Keratinocyte (primary cell): ENCODE results near the gene ASB16. TPM values are rescaled to one million over a fixed set of nuclear protein-coding genes. Genes with fewer than 3 reads are reported as not detected.
A peak's percentile ranks its signal among the peaks of the same experiment; 100 is the strongest.

Source experiments
- DNase-seq: peaks from one replicate; pipeline ENCODE4 v3.0.0-alpha.2; 2011; ENCODE audit warnings: low read depth, missing footprints, low spot score
- FAIRE-seq: peaks from 2 replicates; lab custom pipeline; 2011; peaks lifted over from hg19 to GRCh38; lab: Jason Lieb, UNC
- H2AFZ ChIP-seq: 2 replicates; pipeline ENCODE4 v1.6.0; 2012; ENCODE audit warnings: low read length, control low read depth, inconsistent platforms; ENCODE audit not compliant: control insufficient read depth
- H3K27ac ChIP-seq: 2 replicates; pipeline ENCODE4 v1.5.1; 2011; ENCODE audit warnings: low read length; ENCODE audit not compliant: control insufficient read depth, insufficient read depth
- H3K27me3 ChIP-seq: 3 replicates; pipeline ENCODE4 v1.6.0; 2011; ENCODE audit warnings: low read length; ENCODE audit not compliant: control insufficient read depth, insufficient read depth; ENCODE audit errors: extremely low read depth
- H3K36me3 ChIP-seq, 2 experiments: 2 replicates in 1 of 2; 3 replicates in 1 of 2; pipeline ENCODE4 v1.5.1; 2011; ENCODE audit warnings: low read length in 2 of 2, mild to moderate bottlenecking in 1 of 2; ENCODE audit not compliant: control insufficient read depth in 2 of 2, insufficient read depth in 2 of 2; ENCODE audit errors: extremely low read depth in 1 of 2
- H3K4me1 ChIP-seq: 3 replicates; pipeline ENCODE4 v1.5.1; 2011; ENCODE audit warnings: low read length; ENCODE audit not compliant: control insufficient read depth, insufficient read depth; ENCODE audit errors: extremely low read depth
- H3K4me2 ChIP-seq: 3 replicates; pipeline ENCODE4 v1.6.0; 2011; ENCODE audit warnings: low read depth, low read length; ENCODE audit not compliant: control insufficient read depth, insufficient read depth; ENCODE audit errors: extremely low read depth
- H3K4me3 ChIP-seq, 3 experiments: fragments of 200-600 bp in 1 of 3; sonication (generic) in 1 of 3; 2 replicates in 2 of 3; 3 replicates in 1 of 3; pipeline ENCODE4 v1.5.1; 2011 to 2016; ENCODE audit warnings: low read length in 3 of 3, mild to moderate bottlenecking in 3 of 3, control low read depth in 2 of 3, inconsistent platforms in 1 of 3, low read depth in 1 of 3, mixed read lengths in 1 of 3, mixed run types in 1 of 3, moderate library complexity in 1 of 3; ENCODE audit not compliant: control insufficient read depth in 2 of 3, insufficient read depth in 2 of 3; ENCODE audit errors: extremely low read depth in 1 of 3
- H3K79me2 ChIP-seq: 2 replicates; pipeline ENCODE4 v1.6.0; 2012; ENCODE audit warnings: low read length; ENCODE audit not compliant: control insufficient read depth, insufficient read depth
- H3K9ac ChIP-seq: 3 replicates; pipeline ENCODE4 v1.6.0; 2011; ENCODE audit warnings: low read length; ENCODE audit not compliant: control insufficient read depth, insufficient read depth; ENCODE audit errors: extremely low read depth
- H3K9me1 ChIP-seq: 3 replicates; pipeline ENCODE4 v1.6.0; 2011; ENCODE audit warnings: low read length; ENCODE audit not compliant: control insufficient read depth, insufficient read depth; ENCODE audit errors: extremely low read depth
- H3K9me3 ChIP-seq: 2 replicates; pipeline ENCODE4 v1.5.1; 2012; ENCODE audit warnings: low read depth, low read length; ENCODE audit not compliant: control insufficient read depth
- H4K20me1 ChIP-seq: 3 replicates; pipeline ENCODE4 v1.6.0; 2011; ENCODE audit warnings: low read length; ENCODE audit not compliant: control insufficient read depth, insufficient read depth; ENCODE audit errors: extremely low read depth
- CTCF ChIP-seq, 3 experiments: IDR thresholded peaks in 1 of 3; conservative IDR thresholded peaks in 1 of 3; optimal IDR thresholded peaks in 1 of 3; 2 replicates in 2 of 3; 3 replicates in 1 of 3; pipeline versions ENCODE3 to v1.5.1; 2011; ENCODE audit warnings: low read length in 3 of 3, mild to moderate bottlenecking in 3 of 3, moderate library complexity in 2 of 3, control low read depth in 1 of 3, inconsistent platforms in 1 of 3; ENCODE audit not compliant: insufficient read depth in 2 of 3; ENCODE audit errors: extremely low read depth in 1 of 3
- EZH2 ChIP-seq: IDR thresholded peaks from one replicate; pipeline ENCODE4 v1.6.1; 2012; ENCODE audit warnings: inconsistent platforms, mild to moderate bottlenecking, low read length, moderate library complexity
- dilution Hi-C: fragments of 300-500 bp; cut with MboI; formaldehyde crosslinking; loops from one replicate; pipeline ENCODE4 v1.7.0; 2020; ENCODE audit warnings: low sequenced_read_pairs; ENCODE audit not compliant: extremely low pct_ligation_motif_present
- polyA plus RNA-seq, 5 experiments: library from polyadenylated mRNA; depleted of rRNA in 3 of 5; stranded (reverse) in 3 of 5; stranded (forward) in 1 of 5; unstranded in 1 of 5; fragments of >200 nt; gene quantifications; 1 replicate in 1 of 5; 2 replicates in 3 of 5; 3 replicates in 1 of 5; pipeline versions ENCODE4 v1.2.1 to v1.2.3, GENCODE V29; 2011 to 2012; ENCODE audit warnings: missing spikeins in 2 of 5, low read depth in 1 of 5, low replicate concordance in 1 of 5

ASB16 gene
- polyA plus RNA-seq, 1 donor (not counting 4 experiments of a cell fraction or from before 2014, with no cell fraction given), result not detected

DNA sequence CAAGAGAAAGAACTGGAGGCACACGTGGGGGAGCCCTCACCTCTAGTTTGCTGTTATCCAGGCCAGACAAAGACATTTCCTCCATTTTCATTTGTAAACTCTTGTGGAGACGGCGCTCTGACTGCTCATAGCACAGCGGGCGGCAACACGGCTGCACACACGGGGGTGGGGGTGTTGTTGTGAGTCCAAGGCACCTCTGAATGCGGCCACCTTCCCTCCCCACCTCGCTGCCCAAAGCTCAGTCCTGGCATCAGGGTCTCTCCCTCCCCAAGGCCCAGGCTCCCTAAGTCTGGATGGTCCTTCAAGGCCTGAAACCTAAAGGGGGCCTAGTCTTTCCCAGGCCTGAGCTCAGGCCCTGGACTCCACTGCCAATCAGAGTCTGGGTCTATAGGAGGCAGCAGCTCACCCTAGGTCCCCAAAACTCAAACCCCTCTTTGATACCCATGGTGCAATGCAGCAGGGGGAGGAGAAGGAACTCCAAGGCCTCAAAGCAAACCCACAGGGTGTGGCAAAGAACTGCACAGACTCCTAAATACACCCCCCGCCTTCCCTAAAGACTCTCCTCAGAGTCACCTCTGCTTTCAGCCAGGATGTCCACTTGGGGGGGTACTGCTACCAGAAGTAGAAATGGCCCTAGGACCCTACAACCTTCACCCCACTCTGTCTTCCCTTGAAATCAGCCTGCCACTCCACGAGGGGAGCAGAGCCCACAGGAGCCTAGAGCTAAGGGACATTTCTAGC is 27.6 kb downstream of the ASB16 start:
- no peaks in the 10 kb centered on the region for H3K9me1 ChIP-seq
- TF ChIP-seq EZH2, result no peak
- TF ChIP-seq CTCF (optimal IDR thresholded peaks at IDR 0.05 in 1 of 3, IDR thresholded peaks at IDR 0.05 in 1 of 3, conservative IDR thresholded peaks at IDR 0.05 in 1 of 3; ENCODE audit: extremely low read depth in 1 of 3, insufficient read depth in 2 of 3, low read length in 3 of 3), result peak in 2 of 3 experiments; percentile 25 to 36
- peaks cover 20% of the 10 kb centered on the region for H3K4me1 ChIP-seq
- no peaks in the 10 kb centered on the region for H3K9me3 ChIP-seq
- H2AFZ ChIP-seq, result no peak overlapping the region
- H3K79me2 ChIP-seq, result peaks cover 25% of the 10 kb centered on the region
- DNase-seq (no peak), FAIRE-seq (peak; percentile 65)
- H3K4me3 ChIP-seq, result peak overlapping the region; percentile 79 to 85 (median 83)
- peaks cover 22 to 25% of the 10 kb centered on the region in 2 experiments for H3K36me3 ChIP-seq
- H3K27ac ChIP-seq, result peak overlapping the region; percentile 85
- H3K4me2 ChIP-seq, result peak overlapping the region; percentile 94
- no peaks in the 10 kb centered on the region for H3K27me3 ChIP-seq
- H4K20me1 ChIP-seq, result no peaks in the 10 kb centered on the region
- peak overlapping the region; percentile 90 for H3K9ac ChIP-seq
- dilution Hi-C loops, result no loop called here

DNA sequence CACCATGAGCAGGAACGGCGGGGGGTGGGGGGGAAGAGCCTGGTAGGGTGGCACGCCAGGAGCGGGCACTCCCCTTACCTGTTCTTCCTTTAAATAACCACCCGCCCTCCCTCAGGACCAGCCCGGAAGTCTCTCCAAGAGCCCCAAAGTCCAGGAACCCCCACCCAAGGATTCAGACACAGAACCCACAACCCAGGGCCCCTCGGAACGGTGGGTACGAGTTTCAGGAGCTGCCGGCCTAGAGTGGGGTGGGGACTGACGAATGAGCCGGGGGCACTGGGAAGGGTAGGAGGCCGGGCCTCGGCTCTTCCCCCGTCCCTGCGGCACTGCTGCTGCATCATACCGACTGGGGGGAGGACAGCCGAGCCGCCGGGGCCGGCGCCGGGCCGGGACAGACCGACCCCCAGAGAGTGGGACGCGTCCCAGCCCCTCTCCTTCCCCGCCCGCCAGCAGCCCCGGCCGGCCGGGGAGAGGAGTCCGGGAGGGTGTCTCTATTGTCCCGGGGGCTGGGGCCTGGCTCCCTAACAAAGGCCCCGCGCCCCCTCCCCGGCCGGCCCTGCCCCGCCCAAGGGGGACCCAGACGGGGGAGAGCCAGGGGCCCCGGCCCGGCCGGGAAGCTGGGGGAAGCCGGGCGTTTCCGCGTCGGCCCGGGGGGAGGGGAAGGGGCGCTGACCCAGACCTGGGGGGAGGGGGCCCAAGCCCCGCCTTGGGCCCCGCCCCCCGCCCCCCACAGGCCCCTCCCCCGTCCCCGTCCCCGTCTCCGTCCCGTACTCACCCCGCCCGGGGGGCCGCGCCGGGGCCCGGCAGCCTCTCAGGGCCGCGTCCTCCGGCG is 28.4 kb downstream of the ASB16 start:
- Histone ChIP-seq H3K9me1 (peaks cover 2% of the 10 kb centered on the region), H3K4me2 (peak overlapping the region; percentile 94), H2AFZ (no peak overlapping the region), H3K9ac (peak overlapping the region; percentile 90), H3K27me3 (no peaks in the 10 kb centered on the region), H3K36me3 (peaks cover 22 to 24% of the 10 kb centered on the region in 2 experiments), H3K27ac (peak overlapping the region; percentile 85), H3K4me1 (peaks cover 26% of the 10 kb centered on the region), H3K9me3 (no peaks in the 10 kb centered on the region), H4K20me1 (no peaks in the 10 kb centered on the region), H3K4me3 (peak overlapping the region; percentile 79 to 85 (median 83)), H3K79me2 (peaks cover 25% of the 10 kb centered on the region)
- dilution Hi-C loops, result no loop called here
- no peak for DNase-seq
- no peak for FAIRE-seq
- no peak for TF ChIP-seq CTCF (optimal IDR thresholded peaks at IDR 0.05 in 1 of 3, IDR thresholded peaks at IDR 0.05 in 1 of 3, conservative IDR thresholded peaks at IDR 0.05 in 1 of 3; ENCODE audit: extremely low read depth in 1 of 3, insufficient read depth in 2 of 3, low read length in 3 of 3)
- TF ChIP-seq EZH2, result no peak
